Cerebellar cortex (tissue), 1 donor: Measurements from ENCODE around the gene MAP3K7.

ENCODE experiments used
- DNase-seq: peaks from one replicate; pipeline ENCODE4 v3.0.0-alpha.2; 2015; ENCODE audit warnings: low spot score

MAP3K7 gene

GRCh38 chr6:90586836-90587638 is at the start of gene MAP3K7:
TSS of gene MAP3K7 (minus strand) at chr6:90587072. CDS start at chr6:90586883, 189 bp downstream.
- peak; percentile 97 for DNase-seq

- DNase-seq, result no peak
Observed at GRCh38 chr6:90631046-90631445, 44.2 kb upstream of the MAP3K7 start.

- DNase-seq, result peak; percentile 60
Observed at GRCh38 chr6:90621581-90621980, 34.7 kb upstream of the MAP3K7 start.

DNA sequence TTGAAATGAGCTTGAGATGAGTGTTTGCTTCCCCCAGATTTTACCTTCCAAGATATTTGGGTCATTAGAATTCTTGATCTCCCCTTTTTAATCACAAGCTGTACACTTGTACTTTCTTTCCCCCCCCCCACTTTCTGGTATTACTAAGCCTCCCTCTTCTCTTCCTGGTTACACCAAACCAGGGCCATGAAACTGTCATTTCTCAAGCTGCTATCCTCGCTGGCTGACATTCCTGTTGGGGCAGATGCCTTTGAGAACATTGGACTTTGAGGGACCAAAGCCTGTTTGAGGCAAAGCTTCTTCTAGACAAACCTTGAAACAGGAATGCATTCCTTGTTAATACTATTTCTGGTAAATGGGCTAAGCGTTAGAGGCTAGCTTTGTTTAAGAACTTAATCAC is 32.3 kb upstream of the MAP3K7 start:
- DNase-seq, result no peak

DNA sequence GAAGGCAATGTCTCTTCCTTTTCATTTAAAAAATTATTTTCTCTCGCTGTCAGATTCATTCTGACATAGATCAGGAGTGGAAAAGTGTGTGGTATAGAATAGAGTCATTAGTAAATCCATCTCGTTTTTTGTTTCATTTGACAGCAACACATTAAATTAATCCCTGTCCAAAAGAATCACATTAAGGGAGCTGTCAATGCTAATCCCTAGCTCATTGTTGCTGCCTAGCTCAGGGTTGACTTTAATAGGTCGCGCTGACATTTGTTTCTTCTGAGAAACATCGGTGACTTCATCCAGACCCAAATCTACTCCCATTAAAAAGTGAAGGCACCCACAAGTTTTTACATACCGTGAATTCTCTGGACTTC is 25.4 kb upstream of the MAP3K7 start:
- DNase-seq, result no peak

- DNase-seq, result no peak
Observed at GRCh38 chr6:90611543-90612312, 24.9 kb upstream of the MAP3K7 start.

GRCh38 chr6:90610751-90611542 is 24.1 kb upstream of the MAP3K7 start:
- DNase-seq, result peak; percentile 31

- peak; percentile 61 for DNase-seq
Observed at GRCh38 chr6:90610301-90610750, 23.5 kb upstream of the MAP3K7 start.

DNA sequence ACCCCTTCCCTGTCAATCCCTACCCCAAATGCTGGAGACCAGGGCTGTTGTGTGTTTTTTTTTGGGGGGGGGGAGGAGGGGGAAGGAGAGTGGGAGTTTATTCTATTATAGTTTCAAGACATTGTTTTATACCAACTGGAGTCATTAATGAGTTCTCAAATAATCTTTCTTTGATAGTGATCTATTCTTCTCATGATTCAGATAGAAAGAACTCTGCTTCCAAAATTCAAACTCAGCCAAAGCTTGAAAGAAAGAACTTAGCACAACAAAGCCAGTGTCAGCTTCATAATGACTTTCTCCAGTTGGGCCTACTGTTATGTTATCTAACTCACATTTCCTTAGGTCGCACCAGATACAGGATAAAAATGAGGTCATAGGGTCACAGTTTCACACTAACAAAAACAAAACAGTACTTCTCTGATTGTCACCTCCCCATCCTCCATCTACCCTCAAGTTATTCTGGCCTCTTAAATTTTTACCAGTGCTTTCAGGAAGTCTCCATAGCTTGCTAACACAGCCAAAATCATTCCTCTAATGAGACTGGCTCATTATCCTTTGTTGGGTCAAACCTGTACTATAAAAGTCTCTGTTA is 19.0 kb upstream of the MAP3K7 start:
- DNase-seq, result no peak

GRCh38 chr6:90604546-90604945 is 17.7 kb upstream of the MAP3K7 start:
- DNase-seq, result no peak

DNA sequence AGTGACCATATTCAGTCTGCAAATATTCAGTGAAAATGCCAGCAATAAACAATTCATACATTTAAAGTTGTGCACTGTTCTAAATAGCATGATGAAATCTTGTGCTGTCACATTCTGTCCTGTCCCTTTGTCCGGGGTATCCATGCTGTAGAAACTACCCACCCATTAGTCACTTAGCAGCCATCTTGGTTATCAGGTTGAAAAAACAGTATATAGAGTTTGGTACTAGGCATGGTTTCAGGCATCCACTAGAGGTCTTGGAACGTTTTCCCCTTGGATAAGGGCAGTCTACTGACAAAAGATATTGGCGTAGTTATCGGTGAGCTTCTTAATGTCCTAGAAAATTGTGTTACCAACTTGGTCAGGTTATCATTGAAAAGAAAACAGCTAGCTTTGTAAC is 12.3 kb upstream of the MAP3K7 start:
- no peak for DNase-seq

GRCh38 chr6:90598192-90598951 is 11.5 kb upstream of the MAP3K7 start:
- no peak for DNase-seq

DNA sequence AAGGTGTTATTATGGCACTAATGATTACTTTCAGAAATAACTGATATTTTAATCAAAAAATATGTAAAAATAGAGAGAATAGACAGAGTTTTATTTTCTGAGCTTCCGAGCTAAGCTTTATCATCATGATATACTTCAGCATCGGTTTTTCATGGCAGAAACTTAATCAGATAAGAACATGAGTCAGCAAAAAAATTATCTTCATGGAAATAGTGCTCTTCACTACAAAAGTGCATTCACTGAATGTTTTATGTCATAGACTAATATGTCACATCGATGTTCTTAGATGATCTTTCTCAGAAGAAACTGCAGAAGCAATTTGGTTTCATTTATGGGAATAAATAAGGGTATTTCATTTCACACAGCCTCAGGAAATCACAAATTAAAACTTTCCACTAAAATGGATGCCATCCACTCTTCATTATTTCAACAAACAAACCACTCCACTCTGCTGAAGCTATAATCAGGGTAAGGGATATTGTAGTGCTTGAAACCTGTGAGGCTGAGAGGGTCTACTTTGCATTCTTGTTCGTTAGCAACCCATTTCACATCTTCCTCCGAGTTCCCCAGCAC is 10.2 kb upstream of the MAP3K7 start:
- DNase-seq, result no peak

- no peak for DNase-seq
Observed at GRCh38 chr6:90595854-90596253, 9.0 kb upstream of the MAP3K7 start.

GRCh38 chr6:90586546-90586835 is 381 bp downstream of the MAP3K7 start:
- no peak for DNase-seq

DNA sequence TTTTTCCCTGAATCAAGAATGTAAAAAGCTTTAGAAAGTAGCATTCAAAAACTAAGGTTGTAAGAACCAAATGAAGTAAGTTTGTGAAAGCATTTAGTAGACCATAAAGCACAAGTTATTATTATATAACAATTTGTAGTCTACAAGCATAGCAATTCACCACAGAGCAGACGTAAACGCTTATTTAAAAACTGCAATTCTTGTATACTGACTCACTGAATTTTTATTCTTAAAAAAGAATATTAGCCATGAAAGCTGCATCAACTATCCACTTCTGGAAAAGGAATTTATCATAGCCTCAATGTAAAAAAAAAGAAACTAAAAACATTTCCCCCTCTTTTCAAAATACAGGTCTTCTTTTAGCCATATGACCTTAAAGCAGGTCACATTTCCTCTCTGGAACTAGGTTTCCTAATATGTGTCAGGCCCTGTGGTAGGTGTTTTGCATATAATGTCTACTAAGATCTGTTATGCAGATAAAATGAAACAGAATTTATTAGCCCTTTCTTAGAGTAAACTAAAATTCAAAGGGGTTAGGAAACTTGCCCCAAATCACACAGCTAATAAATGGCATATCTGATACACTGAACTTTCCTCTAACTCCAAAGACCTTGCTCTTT is 2.1 kb downstream of the MAP3K7 start:
- DNase-seq, result no peak

- no peak for DNase-seq
Observed at GRCh38 chr6:90583836-90584481, 2.9 kb downstream of the MAP3K7 start.

DNA sequence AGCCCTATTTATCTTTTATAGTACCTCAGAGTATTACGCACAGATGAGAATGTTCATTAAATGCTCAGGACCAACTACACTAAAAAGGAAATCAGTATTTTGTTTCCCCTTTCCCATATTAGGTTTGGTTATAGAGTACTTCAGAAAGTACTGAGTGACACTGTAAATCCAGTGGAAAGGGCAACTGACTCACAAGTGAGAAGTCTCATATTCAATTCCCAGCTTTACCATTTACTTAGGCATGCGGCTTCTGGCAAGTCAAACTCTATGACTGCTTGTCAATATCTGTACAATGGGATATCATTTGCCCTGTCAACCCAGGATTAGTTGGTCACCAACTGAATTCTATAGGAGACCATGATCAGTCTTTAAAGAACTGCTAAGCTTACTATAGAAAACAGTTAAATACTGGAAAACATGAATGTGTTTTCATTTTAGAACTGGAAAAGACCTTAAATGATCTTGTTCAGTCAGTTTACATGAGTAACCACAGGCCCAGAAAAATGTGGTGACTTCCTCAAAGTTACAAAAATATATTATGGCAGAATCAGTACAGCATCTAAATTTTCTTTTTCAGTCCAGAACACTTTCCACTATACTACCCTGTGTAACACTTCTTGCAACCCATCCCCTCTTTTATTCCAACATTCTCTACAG is 3.6 kb downstream of the MAP3K7 start:
- no peak for DNase-seq

- DNase-seq, result no peak
Observed at GRCh38 chr6:90581146-90581545, 5.7 kb downstream of the MAP3K7 start.
